ENCODE measurements around the gene ARSK.

- TF ChIP-seq POLR2AphosphoS5 (IDR thresholded peaks at IDR 0.05; ENCODE audit: low read depth, low read length) (no peak), REST (IDR thresholded peaks at IDR 0.05; ENCODE audit: low read depth, low read length) (no peak), CTCF (IDR thresholded peaks at IDR 0.05) (no peak), TAF1 (IDR thresholded peaks at IDR 0.05; ENCODE audit: borderline replicate concordance, low read depth, low read length) (no peak), RAD21 (IDR thresholded peaks at IDR 0.05; ENCODE audit: low read length) (no peak), ZBTB33 (IDR thresholded peaks at IDR 0.05; ENCODE audit: borderline replicate concordance, low read depth) (no peak), TCF12 (IDR thresholded peaks at IDR 0.05) (no peak), PBX3 (IDR thresholded peaks at IDR 0.05) (no peak), NFIC (IDR thresholded peaks at IDR 0.05; ENCODE audit: borderline replicate concordance) (no peak), EP300 (IDR thresholded peaks at IDR 0.05; ENCODE audit: borderline replicate concordance in 1 of 2, low read depth in 1 of 2, low read length in 1 of 2) (no peak), YY1 (IDR thresholded peaks at IDR 0.05; ENCODE audit: low read depth) (no peak)
These were observed 77.2 kb downstream of the ARSK start for GRCh38 chr5:95631991-95632675.

Data from SK-N-SH (cell line).